Hepatocyte (in vitro differentiated cells): ENCODE results near the gene LSM14A.

Source experiments
- EZH2 ChIP-seq: fragments of 200-600 bp; sonication (generic); IDR thresholded peaks from 2 replicates; pipeline ENCODE4 v1.6.1; 2016; ENCODE audit warnings: antibody characterized with exemption, mild to moderate bottlenecking, borderline replicate concordance
- TF ChIP-seq, protein P1 (sequence below): fragments of 200-600 bp; sonication (generic); IDR thresholded peaks from 2 replicates; pipeline ENCODE4 v1.5.1; 2016; ENCODE audit warnings: antibody characterized with exemption, mild to moderate bottlenecking; ENCODE audit not compliant: poor library complexity

DNA sequence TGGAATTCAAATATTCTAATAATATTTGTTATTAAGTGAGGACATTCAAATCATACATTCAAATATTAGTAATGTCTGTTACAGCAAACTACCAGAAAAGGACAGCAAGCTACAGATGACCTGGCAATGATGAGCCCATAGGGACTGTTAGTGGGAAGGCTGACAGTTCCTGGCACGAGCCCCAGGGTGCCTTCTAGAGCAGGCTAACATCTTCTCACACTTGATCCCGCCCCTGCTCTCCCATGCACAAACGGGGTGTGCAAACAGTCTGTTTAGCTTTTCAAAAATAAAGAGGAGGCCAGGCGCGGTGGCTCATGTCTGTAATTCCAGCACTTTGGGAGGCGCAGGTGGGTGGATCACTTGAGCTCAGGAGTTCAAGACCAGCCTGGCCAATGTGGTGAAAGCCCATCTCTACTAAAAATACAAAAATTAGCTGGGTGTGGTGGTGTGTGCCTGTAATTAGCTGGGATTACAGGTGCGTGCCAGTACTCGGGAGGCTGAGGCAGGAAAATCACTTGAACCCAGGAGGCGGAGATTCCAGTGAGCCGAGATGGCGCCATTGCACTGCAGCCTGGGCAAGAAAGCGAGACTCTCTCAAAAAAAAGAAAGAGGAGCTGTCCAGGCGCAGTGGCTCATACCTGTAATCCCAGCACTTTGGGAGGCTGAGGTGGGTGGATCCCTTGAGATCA lies 72.5 kb downstream of the LSM14A start:
- TF ChIP-seq, protein P1, sequence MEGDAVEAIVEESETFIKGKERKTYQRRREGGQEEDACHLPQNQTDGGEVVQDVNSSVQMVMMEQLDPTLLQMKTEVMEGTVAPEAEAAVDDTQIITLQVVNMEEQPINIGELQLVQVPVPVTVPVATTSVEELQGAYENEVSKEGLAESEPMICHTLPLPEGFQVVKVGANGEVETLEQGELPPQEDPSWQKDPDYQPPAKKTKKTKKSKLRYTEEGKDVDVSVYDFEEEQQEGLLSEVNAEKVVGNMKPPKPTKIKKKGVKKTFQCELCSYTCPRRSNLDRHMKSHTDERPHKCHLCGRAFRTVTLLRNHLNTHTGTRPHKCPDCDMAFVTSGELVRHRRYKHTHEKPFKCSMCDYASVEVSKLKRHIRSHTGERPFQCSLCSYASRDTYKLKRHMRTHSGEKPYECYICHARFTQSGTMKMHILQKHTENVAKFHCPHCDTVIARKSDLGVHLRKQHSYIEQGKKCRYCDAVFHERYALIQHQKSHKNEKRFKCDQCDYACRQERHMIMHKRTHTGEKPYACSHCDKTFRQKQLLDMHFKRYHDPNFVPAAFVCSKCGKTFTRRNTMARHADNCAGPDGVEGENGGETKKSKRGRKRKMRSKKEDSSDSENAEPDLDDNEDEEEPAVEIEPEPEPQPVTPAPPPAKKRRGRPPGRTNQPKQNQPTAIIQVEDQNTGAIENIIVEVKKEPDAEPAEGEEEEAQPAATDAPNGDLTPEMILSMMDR, result no peak
- TF ChIP-seq EZH2, result no peak
